Fibroblast of pulmonary artery (primary cell): ENCODE measurements around the gene TMTC1.

Source experiments
- DNase-seq: peaks from one replicate; pipeline ENCODE4 v3.0.0-alpha.2; 2010; ENCODE audit warnings: low read depth
- H3K4me3 ChIP-seq: replicated peaks from 2 replicates; pipeline ENCODE4 v1.5.1; 2011; ENCODE audit warnings: low read depth, mild to moderate bottlenecking, control low read depth, low read length, moderate library complexity
- TF ChIP-seq, protein P1 (sequence below): IDR thresholded peaks from 2 replicates; pipeline ENCODE4 v1.5.1; 2011; ENCODE audit warnings: mild to moderate bottlenecking, control low read depth, low read length, inconsistent platforms; ENCODE audit errors: missing control alignments

Gene TMTC1

DNA sequence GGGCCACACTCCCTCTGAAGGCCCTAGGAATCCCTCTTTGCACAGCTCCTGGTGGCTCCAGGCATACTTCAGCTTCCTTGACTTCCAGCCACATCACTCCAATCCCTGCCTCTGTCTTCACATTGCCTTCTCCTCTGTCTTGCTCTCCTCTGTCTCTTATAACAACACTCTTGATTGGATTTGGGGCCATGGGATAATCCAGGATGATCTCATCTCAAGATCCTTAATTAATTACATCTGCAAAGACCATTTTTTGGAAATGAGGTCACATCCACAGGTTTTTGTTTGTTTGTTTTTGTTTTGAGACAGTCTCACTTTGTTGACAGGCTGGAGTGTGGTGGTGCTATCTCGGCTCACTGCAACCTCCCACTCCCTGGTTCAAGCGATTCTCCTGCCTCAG is 88.7 kb downstream of the TMTC1 start:
- DNase-seq, result no peak
- H3K4me3 ChIP-seq, result no peak overlapping the region
- TF ChIP-seq, protein P1, sequence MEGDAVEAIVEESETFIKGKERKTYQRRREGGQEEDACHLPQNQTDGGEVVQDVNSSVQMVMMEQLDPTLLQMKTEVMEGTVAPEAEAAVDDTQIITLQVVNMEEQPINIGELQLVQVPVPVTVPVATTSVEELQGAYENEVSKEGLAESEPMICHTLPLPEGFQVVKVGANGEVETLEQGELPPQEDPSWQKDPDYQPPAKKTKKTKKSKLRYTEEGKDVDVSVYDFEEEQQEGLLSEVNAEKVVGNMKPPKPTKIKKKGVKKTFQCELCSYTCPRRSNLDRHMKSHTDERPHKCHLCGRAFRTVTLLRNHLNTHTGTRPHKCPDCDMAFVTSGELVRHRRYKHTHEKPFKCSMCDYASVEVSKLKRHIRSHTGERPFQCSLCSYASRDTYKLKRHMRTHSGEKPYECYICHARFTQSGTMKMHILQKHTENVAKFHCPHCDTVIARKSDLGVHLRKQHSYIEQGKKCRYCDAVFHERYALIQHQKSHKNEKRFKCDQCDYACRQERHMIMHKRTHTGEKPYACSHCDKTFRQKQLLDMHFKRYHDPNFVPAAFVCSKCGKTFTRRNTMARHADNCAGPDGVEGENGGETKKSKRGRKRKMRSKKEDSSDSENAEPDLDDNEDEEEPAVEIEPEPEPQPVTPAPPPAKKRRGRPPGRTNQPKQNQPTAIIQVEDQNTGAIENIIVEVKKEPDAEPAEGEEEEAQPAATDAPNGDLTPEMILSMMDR, result no peak

- TF ChIP-seq, protein P1, result no peak
- H3K4me3 ChIP-seq, result no peak overlapping the region
- no peak for DNase-seq
Measured at GRCh38 chr12:29694002-29694401, 89.7 kb downstream of the TMTC1 start.

DNA sequence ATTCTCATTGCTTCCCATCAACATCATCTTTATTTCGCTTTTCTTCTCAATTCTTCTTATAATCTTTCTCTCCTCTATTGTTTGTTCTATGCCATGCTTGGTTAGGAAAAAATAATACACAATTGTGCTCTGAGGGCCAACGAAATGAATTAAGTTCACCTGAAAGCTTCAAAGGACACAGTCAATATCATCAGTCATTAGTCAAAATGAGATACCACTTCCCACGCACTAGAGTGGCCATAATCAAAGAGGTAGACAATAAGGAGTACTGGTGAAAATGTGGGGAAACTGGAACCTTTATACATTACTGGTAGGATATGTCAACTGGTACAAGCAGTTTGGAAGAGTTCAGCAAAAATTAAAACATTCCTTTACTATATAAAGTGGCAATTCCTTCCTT is 91.5 kb downstream of the TMTC1 start:
- TF ChIP-seq, protein P1, result no peak
- H3K4me3 ChIP-seq, result no peak overlapping the region
- DNase-seq, result no peak

DNA sequence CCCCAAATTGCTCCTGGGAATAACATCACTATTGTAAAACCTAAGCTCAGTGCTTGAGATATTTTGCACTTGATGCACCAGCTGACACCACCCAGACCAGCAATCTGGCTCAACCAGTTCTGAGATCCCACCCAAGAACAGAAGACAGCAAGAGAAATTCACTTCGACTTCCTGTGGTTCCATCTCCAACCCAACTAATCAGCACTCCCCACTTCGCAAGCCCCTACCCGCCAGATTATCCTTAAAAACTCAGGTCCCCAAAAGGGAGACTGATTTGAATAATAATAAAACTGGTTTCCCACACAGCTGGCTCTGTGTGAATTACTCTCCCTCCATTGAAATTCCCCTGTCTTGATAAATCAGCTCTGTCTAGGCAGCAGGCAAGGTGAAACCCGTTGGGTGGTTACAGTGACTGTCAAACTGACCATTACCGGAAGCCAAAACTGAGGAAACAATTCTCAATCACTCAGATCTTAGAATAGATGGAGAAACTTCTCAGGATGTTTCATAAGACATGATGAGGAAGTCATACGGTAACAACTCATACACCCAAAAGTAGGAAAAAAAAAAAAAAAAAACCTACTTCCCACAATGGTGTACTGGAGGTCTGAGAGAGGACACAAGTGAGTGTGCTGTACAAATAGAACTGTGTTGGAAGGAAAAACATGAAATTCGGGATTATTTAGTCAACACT is 92.4 kb downstream of the TMTC1 start:
- TF ChIP-seq, protein P1, result no peak
- H3K4me3 ChIP-seq, result no peak overlapping the region
- DNase-seq, result peak; percentile 26

GRCh38 chr12:29690728-29691127 is 93.0 kb downstream of the TMTC1 start:
- TF ChIP-seq, protein P1, result no peak
- no peak overlapping the region for H3K4me3 ChIP-seq
- DNase-seq, result no peak

GRCh38 chr12:29688914-29689313 is 94.8 kb downstream of the TMTC1 start:
- TF ChIP-seq, protein P1, result no peak
- no peak for DNase-seq
- H3K4me3 ChIP-seq, result no peak overlapping the region

- H3K4me3 ChIP-seq, result no peak overlapping the region
- TF ChIP-seq, protein P1, result no peak
- DNase-seq, result no peak
Measured at GRCh38 chr12:29682088-29682487, 101.7 kb downstream of the TMTC1 start.
